Measurements from ENCODE around the gene TSKU. TPM values are rescaled to one million over a fixed set of nuclear protein-coding genes. Genes with fewer than 3 reads are reported as not detected.
"Not testable (repeated sequence)": the region's sequence is repeated elsewhere in the genome, so short reads cannot be mapped to it uniquely, and the experiment has no call there.

Gene TSKU
- total RNA-seq, 1 donor from 2014 or later: 42.3 TPM

GRCh38 chr11:76808171-76808570 lies 25.0 kb downstream of the TSKU start:
- Mint-ChIP-seq H3K27ac (ENCODE audit: unreplicated experiment) (no peak overlapping the region), H3K4me3 (ENCODE audit: unreplicated experiment) (no peak overlapping the region), H3K9me3 (ENCODE audit: low read depth) (no peaks in the 10 kb centered on the region), H3K4me1 (ENCODE audit: low read depth) (peaks cover 35% of the 10 kb centered on the region), H3K36me3 (ENCODE audit: low read depth) (no peaks in the 10 kb centered on the region), H3K27me3 (ENCODE audit: low read depth) (no peaks in the 10 kb centered on the region)
- TF ChIP-seq, protein P1, sequence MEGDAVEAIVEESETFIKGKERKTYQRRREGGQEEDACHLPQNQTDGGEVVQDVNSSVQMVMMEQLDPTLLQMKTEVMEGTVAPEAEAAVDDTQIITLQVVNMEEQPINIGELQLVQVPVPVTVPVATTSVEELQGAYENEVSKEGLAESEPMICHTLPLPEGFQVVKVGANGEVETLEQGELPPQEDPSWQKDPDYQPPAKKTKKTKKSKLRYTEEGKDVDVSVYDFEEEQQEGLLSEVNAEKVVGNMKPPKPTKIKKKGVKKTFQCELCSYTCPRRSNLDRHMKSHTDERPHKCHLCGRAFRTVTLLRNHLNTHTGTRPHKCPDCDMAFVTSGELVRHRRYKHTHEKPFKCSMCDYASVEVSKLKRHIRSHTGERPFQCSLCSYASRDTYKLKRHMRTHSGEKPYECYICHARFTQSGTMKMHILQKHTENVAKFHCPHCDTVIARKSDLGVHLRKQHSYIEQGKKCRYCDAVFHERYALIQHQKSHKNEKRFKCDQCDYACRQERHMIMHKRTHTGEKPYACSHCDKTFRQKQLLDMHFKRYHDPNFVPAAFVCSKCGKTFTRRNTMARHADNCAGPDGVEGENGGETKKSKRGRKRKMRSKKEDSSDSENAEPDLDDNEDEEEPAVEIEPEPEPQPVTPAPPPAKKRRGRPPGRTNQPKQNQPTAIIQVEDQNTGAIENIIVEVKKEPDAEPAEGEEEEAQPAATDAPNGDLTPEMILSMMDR (IDR thresholded peaks at IDR 0.05): no peak
- DNase-seq (ENCODE audit: low spot score): no peak

DNA sequence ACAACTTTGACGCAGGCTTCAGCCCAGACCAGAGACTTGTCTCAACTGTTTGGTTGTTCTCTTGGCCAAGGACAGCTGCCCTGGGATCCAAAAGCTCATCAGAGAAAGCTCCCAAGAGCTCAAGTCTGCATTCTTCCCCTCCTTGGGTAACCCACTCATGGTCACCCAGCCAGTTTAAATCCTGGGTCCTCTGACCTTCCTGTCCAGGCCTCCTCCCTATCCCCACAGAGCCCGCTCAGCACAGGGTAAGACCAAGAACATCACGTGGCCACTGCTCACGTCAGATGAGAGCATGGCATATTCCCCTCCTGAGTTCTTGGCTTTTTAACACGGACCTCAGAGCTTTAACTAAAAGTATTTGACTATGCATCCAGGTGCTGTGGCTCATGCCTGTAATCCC lies 25.8 kb downstream of the TSKU start:
- DNase-seq (ENCODE audit: low spot score): no peak
- peaks cover 3% of the 10 kb centered on the region for H3K9me3 Mint-ChIP-seq (ENCODE audit: low read depth)

DNA sequence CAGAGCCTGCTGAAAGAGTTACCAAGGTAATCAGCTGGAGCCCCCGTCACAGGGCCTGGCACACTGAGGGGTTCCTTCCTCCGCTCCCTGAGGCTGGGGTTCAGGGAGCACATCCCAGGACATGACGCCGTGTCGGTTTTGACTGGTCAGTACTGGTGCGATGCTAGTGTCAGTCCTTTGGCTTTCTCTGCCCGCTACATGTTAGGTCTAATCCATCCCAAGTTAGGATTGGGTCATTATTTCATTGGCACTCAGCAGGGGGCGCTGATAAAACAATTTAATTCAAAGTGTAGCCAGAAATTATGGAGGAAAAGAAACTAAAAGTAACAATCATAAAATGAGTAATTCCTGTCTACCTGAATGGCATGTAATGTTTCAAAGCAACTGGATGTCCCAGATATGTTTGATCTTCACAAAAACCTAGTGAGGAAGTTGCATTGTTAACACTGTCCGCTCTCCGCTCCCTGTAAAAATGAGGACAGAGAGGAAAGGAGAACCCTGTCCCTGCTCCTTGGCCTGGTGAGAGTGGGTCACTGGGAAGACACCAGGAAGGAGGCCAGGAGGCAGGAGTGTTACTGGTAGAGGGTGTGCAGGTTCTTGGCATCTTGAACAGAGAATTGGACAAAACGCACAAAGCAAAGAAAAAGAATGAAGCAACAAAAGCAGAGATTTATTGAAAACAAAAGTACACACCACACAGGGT lies 27.1 kb downstream of the TSKU start:
- no peak overlapping the region for H3K4me3 Mint-ChIP-seq (ENCODE audit: unreplicated experiment)
- peaks cover 4% of the 10 kb centered on the region for H3K9me3 Mint-ChIP-seq (ENCODE audit: low read depth)

More for the DNA sequence above, 25.8 kb downstream of the TSKU start:
- no peaks in the 10 kb centered on the region for H3K27me3 Mint-ChIP-seq (ENCODE audit: low read depth)
- H3K36me3 Mint-ChIP-seq (ENCODE audit: low read depth): no peaks in the 10 kb centered on the region
- no peak overlapping the region for H3K27ac Mint-ChIP-seq (ENCODE audit: unreplicated experiment)
- TF ChIP-seq, protein P1 (IDR thresholded peaks at IDR 0.05): no peak
- peaks cover 28% of the 10 kb centered on the region for H3K4me1 Mint-ChIP-seq (ENCODE audit: low read depth)
- no peak overlapping the region for H3K4me3 Mint-ChIP-seq (ENCODE audit: unreplicated experiment)

DNA sequence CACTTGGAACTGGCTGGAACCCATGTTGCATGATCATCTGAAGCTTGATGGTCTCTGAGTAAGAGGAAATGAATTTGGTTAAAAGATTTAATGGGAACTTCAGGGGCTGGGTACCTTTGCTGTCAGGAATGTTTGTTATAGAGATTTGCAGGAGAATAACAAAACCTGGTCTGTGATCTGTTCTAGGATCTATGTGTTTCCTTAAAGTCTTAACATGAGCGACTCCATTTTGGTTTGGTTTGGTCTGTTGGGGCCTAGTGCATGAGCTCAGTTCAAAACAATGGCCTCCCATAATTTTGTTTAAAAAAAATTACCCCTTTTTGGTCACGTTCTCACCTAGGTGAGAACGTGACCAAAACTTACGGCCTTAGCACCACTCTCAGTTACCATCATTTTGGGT lies 28.1 kb downstream of the TSKU start:
- H3K9me3 Mint-ChIP-seq (ENCODE audit: low read depth): peaks cover 12% of the 10 kb centered on the region
- peaks cover 4% of the 10 kb centered on the region for H3K36me3 Mint-ChIP-seq (ENCODE audit: low read depth)
- no peak for DNase-seq (ENCODE audit: low spot score)
- H3K4me3 Mint-ChIP-seq (ENCODE audit: unreplicated experiment): no peak overlapping the region
- peaks cover 17% of the 10 kb centered on the region for H3K4me1 Mint-ChIP-seq (ENCODE audit: low read depth)
- no peak overlapping the region for H3K27ac Mint-ChIP-seq (ENCODE audit: unreplicated experiment)
- no peaks in the 10 kb centered on the region for H3K27me3 Mint-ChIP-seq (ENCODE audit: low read depth)
- TF ChIP-seq, protein P1 (IDR thresholded peaks at IDR 0.05): no peak

More for the DNA sequence above, 27.1 kb downstream of the TSKU start:
- no peaks in the 10 kb centered on the region for H3K27me3 Mint-ChIP-seq (ENCODE audit: low read depth)
- peaks cover 22% of the 10 kb centered on the region for H3K4me1 Mint-ChIP-seq (ENCODE audit: low read depth)
- TF ChIP-seq, protein P1 (IDR thresholded peaks at IDR 0.05): peak; percentile 80
- DNase-seq (ENCODE audit: low spot score): no peak
- H3K36me3 Mint-ChIP-seq (ENCODE audit: low read depth): no peaks in the 10 kb centered on the region
- H3K27ac Mint-ChIP-seq (ENCODE audit: unreplicated experiment): no peak overlapping the region

DNA sequence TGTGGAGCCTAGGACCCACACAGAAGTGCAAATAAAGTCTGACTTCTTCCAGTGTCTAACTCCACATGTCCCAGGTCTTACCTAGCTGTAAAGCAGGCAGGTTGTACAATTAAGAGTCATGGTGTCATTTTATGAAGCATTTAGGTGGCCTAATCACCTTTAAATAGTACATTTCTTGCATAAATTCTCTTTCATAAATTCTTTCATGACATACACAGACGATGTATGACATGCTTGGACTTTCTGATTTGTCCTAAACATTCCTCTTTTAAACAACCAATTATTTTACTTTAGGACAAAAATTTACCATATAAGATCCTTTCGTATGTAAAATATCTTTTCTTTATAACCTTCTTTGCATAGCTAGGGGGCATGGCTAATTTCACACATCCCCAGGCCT lies 31.3 kb downstream of the TSKU start:
- Mint-ChIP-seq H3K9me3 (ENCODE audit: low read depth) (peaks cover 19% of the 10 kb centered on the region), H3K36me3 (ENCODE audit: low read depth) (peaks cover 7% of the 10 kb centered on the region)

GRCh38 chr11:76815678-76816077 lies 32.5 kb downstream of the TSKU start:
- not testable (repeated sequence) for H3K36me3 Mint-ChIP-seq (ENCODE audit: low read depth); H3K27ac Mint-ChIP-seq (ENCODE audit: unreplicated experiment); H3K4me1 Mint-ChIP-seq (ENCODE audit: low read depth); DNase-seq (ENCODE audit: low spot score); H3K27me3 Mint-ChIP-seq (ENCODE audit: low read depth); H3K4me3 Mint-ChIP-seq (ENCODE audit: unreplicated experiment)
- peaks cover 19% of the 10 kb centered on the region for H3K9me3 Mint-ChIP-seq (ENCODE audit: low read depth)

More for the DNA sequence above, 31.3 kb downstream of the TSKU start:
- no peaks in the 10 kb centered on the region for H3K27me3 Mint-ChIP-seq (ENCODE audit: low read depth)
- H3K4me1 Mint-ChIP-seq (ENCODE audit: low read depth): no peaks in the 10 kb centered on the region
- no peak for DNase-seq (ENCODE audit: low spot score)
- TF ChIP-seq, protein P1 (IDR thresholded peaks at IDR 0.05): no peak
- no peak overlapping the region for H3K27ac Mint-ChIP-seq (ENCODE audit: unreplicated experiment)
- no peak overlapping the region for H3K4me3 Mint-ChIP-seq (ENCODE audit: unreplicated experiment)
